Transverse colon (tissue), 4 donors: Measurements from ENCODE around the gene ARTN. TPM values are rescaled to one million over a fixed set of nuclear protein-coding genes. Genes with fewer than 3 reads are reported as not detected.

Experiments
- DNase-seq: peaks from one replicate; pipeline ENCODE4 v3.0.0-alpha.2; 2019
- H3K27ac ChIP-seq, 4 donors: fragments of 200-600 bp; sonication (generic); 2 replicates each; pipeline ENCODE4 v1.5.1; 2016 to 2018; ENCODE audit warnings: inconsistent platforms in 4 of 4
- H3K27me3 ChIP-seq: fragments of 200-600 bp; sonication (generic); 2 replicates; pipeline ENCODE4 v1.5.1; 2017; ENCODE audit warnings: inconsistent platforms
- H3K36me3 ChIP-seq, 4 donors: fragments of 200-600 bp; sonication (generic); 2 replicates each; pipeline ENCODE4 v1.5.1; 2017 to 2019; ENCODE audit warnings: inconsistent platforms in 4 of 4
- H3K4me1 ChIP-seq, 4 donors: fragments of 200-600 bp; sonication (generic); 2 replicates each; pipeline ENCODE4 v1.5.1; 2017 to 2020; ENCODE audit warnings: inconsistent platforms in 4 of 4
- H3K4me3 ChIP-seq, 4 donors: fragments of 200-600 bp; sonication (generic); 1 replicate in 1 of 4; 2 replicates in 3 of 4; pipeline versions ENCODE4 v1.5.1 to v1.6.1; 2017 to 2019; ENCODE audit warnings: inconsistent platforms in 4 of 4
- H3K9me3 ChIP-seq, 2 donors: fragments of 200-600 bp; sonication (generic); 2 replicates each; pipeline ENCODE4 v1.5.1; 2017 to 2019; ENCODE audit warnings: inconsistent platforms in 2 of 2
- CTCF ChIP-seq, 5 experiments: fragments of 200-600 bp in 3 of 5; fragments of 450-650 bp in 2 of 5; sonication (generic) in 3 of 5; IDR thresholded peaks; 1 replicate in 2 of 5; 2 replicates in 3 of 5; pipeline ENCODE4 v1.5.1; 2016 to 2017; ENCODE audit warnings: antibody characterized with exemption in 5 of 5, inconsistent platforms in 3 of 5, mild to moderate bottlenecking in 2 of 5, moderate library complexity in 1 of 5
- EP300 ChIP-seq: sonication (generic); formaldehyde crosslinking; IDR thresholded peaks from one replicate; pipeline ENCODE4 v1.6.1; 2017; ENCODE audit warnings: antibody characterized with exemption, low read depth
- POLR2A ChIP-seq: fragments of 450-650 bp; IDR thresholded peaks from one replicate; pipeline ENCODE4 v1.6.1; 2016; ENCODE audit warnings: antibody characterized with exemption, mild to moderate bottlenecking, moderate library complexity
- POLR2AphosphoS5 ChIP-seq, 3 donors: sonication (generic); formaldehyde crosslinking; IDR thresholded peaks; one replicate each; pipeline ENCODE4 v1.6.1; 2016; ENCODE audit warnings: antibody characterized with exemption in 3 of 3
- WGBS, 2 donors: methylation state at CpG; one replicate each; pipeline ENCODE4 v1.1.5; 2018; ENCODE audit warnings: low coverage in 1 of 2; 5-methylcytosine and 5-hydroxymethylcytosine counted together
- in situ Hi-C, 4 donors: fragments of 200-750 bp; cut with MboI; loops; one replicate each; pipeline versions ENCODE4 v1.15.0 to v1.15.1; 2017; ENCODE audit warnings: low sequenced_read_pairs in 3 of 4, low pct_ligation_motif_present in 1 of 4, low pct_unique_long_range_greater_than_20kb in 1 of 4
- intact Hi-C: fragments of 100-400 bp; cut with DNase I; formaldehyde crosslinking; loops from one replicate; pipeline ENCODE4 v1.15.1; 2023; ENCODE audit warnings: low total_unique reads
- total RNA-seq, 4 donors: library from RNA; depleted of rRNA; stranded (reverse); fragments of >200 nt; gene quantifications; one replicate each; pipeline ENCODE4 v1.1.0, GENCODE V29; 2016

The ARTN gene
- total RNA-seq, 4 donors from 2014 or later = 0.96 to 17.5 (median 1.9) TPM

- no peak for DNase-seq
- H3K27ac ChIP-seq = no peak overlapping the region
- intact Hi-C loops = no loop called here
Measured at GRCh38 chr1:43893006-43893405, 40.6 kb upstream of the ARTN start.

GRCh38 chr1:43898981-43899380 is 34.6 kb upstream of the ARTN start:
- no peak overlapping the region for H3K4me3 ChIP-seq
- DNase-seq = no peak
- H3K27me3 ChIP-seq = no peaks in the 10 kb centered on the region
- no peaks in the 10 kb centered on the region for H3K4me1 ChIP-seq
- intact Hi-C loops (no loop called here), in situ Hi-C loops (no loop called here)
- no peak overlapping the region for H3K27ac ChIP-seq
- 97% methylated on average over 12 of the region's 12 CpGs; no CpG with 5 or more reads in 1 of the 2 donors for WGBS, 2 donors
- H3K36me3 ChIP-seq = no peaks in the 10 kb centered on the region
- no peaks in the 10 kb centered on the region for H3K9me3 ChIP-seq
- TF ChIP-seq POLR2AphosphoS5 (IDR thresholded peaks at IDR 0.05) = no peak
- no peak for TF ChIP-seq CTCF (IDR thresholded peaks at IDR 0.05)
- no peak for TF ChIP-seq EP300
- no peak for TF ChIP-seq POLR2A

More at GRCh38 chr1:43893006-43893405, 40.6 kb upstream of the ARTN start:
- in situ Hi-C loops = no loop called here
- no peaks in the 10 kb centered on the region for H3K9me3 ChIP-seq
- no peak for TF ChIP-seq EP300
- TF ChIP-seq CTCF (IDR thresholded peaks at IDR 0.05) = no peak
- no peak for TF ChIP-seq POLR2AphosphoS5 (IDR thresholded peaks at IDR 0.05)
- TF ChIP-seq POLR2A = no peak
- H3K4me1 ChIP-seq = no peaks in the 10 kb centered on the region
- 79% methylated on average over 1 of the region's 1 CpG; no CpG with 5 or more reads in 1 of the 2 donors for WGBS, 2 donors
- no peaks in the 10 kb centered on the region for H3K27me3 ChIP-seq
- no peak overlapping the region for H3K4me3 ChIP-seq
- H3K36me3 ChIP-seq = no peaks in the 10 kb centered on the region

- no peaks in the 10 kb centered on the region for H3K36me3 ChIP-seq
- no peak overlapping the region for H3K4me3 ChIP-seq
- intact Hi-C loops = no loop called here
- no peak for DNase-seq
- H3K4me1 ChIP-seq = no peaks in the 10 kb centered on the region
- TF ChIP-seq EP300 = no peak
- TF ChIP-seq POLR2AphosphoS5 (IDR thresholded peaks at IDR 0.05) = no peak
- TF ChIP-seq POLR2A = no peak
- TF ChIP-seq CTCF (IDR thresholded peaks at IDR 0.05) = no peak
- H3K27ac ChIP-seq = no peak overlapping the region
- H3K9me3 ChIP-seq = no peaks in the 10 kb centered on the region
- no peaks in the 10 kb centered on the region for H3K27me3 ChIP-seq
- in situ Hi-C loops = no loop called here
- 97% methylated on average over 3 of the region's 3 CpGs; no CpG with 5 or more reads in 1 of the 2 donors for WGBS, 2 donors
Measured at GRCh38 chr1:43900386-43900785, 33.2 kb upstream of the ARTN start.

GRCh38 chr1:43901196-43901961 is 32.2 kb upstream of the ARTN start:
- in situ Hi-C loops (no loop called here), intact Hi-C loops (no loop called here)
- TF ChIP-seq POLR2AphosphoS5 (IDR thresholded peaks at IDR 0.05) (no peak), EP300 (no peak), CTCF (IDR thresholded peaks at IDR 0.05) (no peak), POLR2A (no peak)
- no peaks in the 10 kb centered on the region for H3K9me3 ChIP-seq
- DNase-seq = no peak
- no peak overlapping the region for H3K4me3 ChIP-seq
- no peaks in the 10 kb centered on the region for H3K36me3 ChIP-seq
- no peaks in the 10 kb centered on the region for H3K4me1 ChIP-seq
- no peaks in the 10 kb centered on the region for H3K27me3 ChIP-seq
- no peak overlapping the region for H3K27ac ChIP-seq
- WGBS, 2 donors = 83 to 100% methylated on average over 1 to 7 of the region's 7 CpGs
